A673 (cell line): ENCODE measurements around the gene EIF5AL1. TPM values are rescaled to one million over a fixed set of nuclear protein-coding genes. Genes with fewer than 3 reads are reported as not detected.

Experiments
- BruUV-seq: library from RNA; stranded (reverse); fragments of 400-500 nt; replicated peaks from 2 replicates; lab custom pipeline; 2021; lab: Mats Ljungman, UMichigan
- CTCF ChIA-PET: fragments of 300-600 bp; sonication (Branson Sonifier 250); formaldehyde crosslinking; loops from one replicate; lab custom pipeline; 2022; ENCODE audit warnings: antibody characterized with exemption; lab: Charles Lee
- POLR2A ChIA-PET: fragments of 300-600 bp; sonication (Branson Sonifier 250); formaldehyde crosslinking; loops from one replicate; lab custom pipeline; 2022; ENCODE audit warnings: antibody characterized with exemption; ENCODE audit not compliant: low non-redundant PET; lab: Charles Lee
- DNase-seq: peaks from one replicate; pipeline ENCODE4 v3.0.0-alpha.2; 2015; ENCODE audit warnings: low spot score
- H3K27ac ChIP-seq: fragments of 200-600 bp; sonication (generic); 2 replicates; pipeline ENCODE4 v1.5.1; 2016; ENCODE audit warnings: mixed run types, low read depth, mild to moderate bottlenecking, mixed read lengths, antibody characterized with exemption, low read length; ENCODE audit not compliant: poor library complexity, severe bottlenecking
- H3K27me3 ChIP-seq: fragments of 200-600 bp; sonication (generic); replicated peaks from 2 replicates; pipeline ENCODE4 v1.6.1; 2017; ENCODE audit warnings: mixed run types, low read depth, mild to moderate bottlenecking, mixed read lengths, antibody characterized with exemption, low read length; ENCODE audit not compliant: insufficient read depth, poor library complexity
- H3K36me3 ChIP-seq: fragments of 200-600 bp; sonication (generic); 2 replicates; pipeline ENCODE4 v1.6.1; 2016; ENCODE audit warnings: mixed run types, mild to moderate bottlenecking, mixed read lengths, antibody characterized with exemption, low read length; ENCODE audit not compliant: insufficient read depth, poor library complexity, severe bottlenecking
- H3K4me1 ChIP-seq: fragments of 200-600 bp; sonication (generic); 2 replicates; pipeline ENCODE4 v1.6.1; 2017; ENCODE audit warnings: mixed run types, mild to moderate bottlenecking, mixed read lengths, antibody characterized with exemption, low read length; ENCODE audit not compliant: insufficient read depth, poor library complexity, severe bottlenecking
- H3K4me3 ChIP-seq: fragments of 200-600 bp; sonication (generic); 2 replicates; pipeline ENCODE4 v1.5.1; 2016; ENCODE audit warnings: low read depth, mixed run types, mild to moderate bottlenecking, mixed read lengths, low read length; ENCODE audit not compliant: poor library complexity, severe bottlenecking
- H3K9me3 ChIP-seq: fragments of 200-600 bp; sonication (generic); 2 replicates; pipeline ENCODE4 v1.6.1; 2016; ENCODE audit warnings: mixed run types, low read depth, mild to moderate bottlenecking, mixed read lengths, antibody characterized with exemption, low read length; ENCODE audit not compliant: poor library complexity, severe bottlenecking
- CTCF ChIP-seq: fragments of 300-800, 200-600 bp; sonication (generic); conservative IDR thresholded peaks from 2 replicates; pipeline ENCODE4 v1.5.1; 2017; ENCODE audit warnings: low read depth, mild to moderate bottlenecking, antibody characterized with exemption, low read length, moderate library complexity, mixed read lengths
- EZH2 ChIP-seq: fragments of 200-600 bp; sonication (generic); IDR thresholded peaks from 2 replicates; pipeline ENCODE4 v1.6.1; 2017; ENCODE audit warnings: borderline replicate concordance, low read depth, mild to moderate bottlenecking, mixed read lengths, antibody characterized with exemption, low read length; ENCODE audit not compliant: poor library complexity, severe bottlenecking
- intact Hi-C: fragments of 100-400 bp; cut with micrococcal nuclease; formaldehyde crosslinking; loops from one replicate; pipeline ENCODE4 v1.10.0; 2022; ENCODE audit not compliant: unreplicated experiment
- total RNA-seq: library from RNA; stranded (reverse); gene quantifications from 2 replicates; pipeline ENCODE4 v1.2.3, GENCODE V29; 2021

EIF5AL1 gene
- total RNA-seq, 1 experiment from 2014 or later: 2.7 TPM

GRCh38 chr10:79484476-79484875 lies 27.9 kb upstream of the EIF5AL1 start:
- no TSS peak for BruUV-seq
- CTCF ChIA-PET: no interaction called here
- Histone ChIP-seq H3K4me1 (peaks cover 9% of the 10 kb centered on the region), H3K9me3 (no peaks in the 10 kb centered on the region), H3K27me3 (no peaks in the 10 kb centered on the region), H3K4me3 (no peak overlapping the region), H3K36me3 (no peaks in the 10 kb centered on the region), H3K27ac (no peak overlapping the region)
- intact Hi-C loops: no loop called here
- no peak for DNase-seq
- TF ChIP-seq CTCF (no peak), EZH2 (no peak)
- POLR2A ChIA-PET: no interaction called here

GRCh38 chr10:79487296-79488194 lies 24.8 kb upstream of the EIF5AL1 start:
- peak; percentile 62 for DNase-seq
- no peaks in the 10 kb centered on the region for H3K9me3 ChIP-seq
- no peak overlapping the region for H3K4me3 ChIP-seq
- H3K36me3 ChIP-seq: no peaks in the 10 kb centered on the region
- H3K4me1 ChIP-seq: peaks cover 4% of the 10 kb centered on the region
- BruUV-seq: no TSS peak
- peak; percentile 70 for TF ChIP-seq CTCF
- TF ChIP-seq EZH2: no peak
- no peak overlapping the region for H3K27ac ChIP-seq
- POLR2A ChIA-PET: no interaction called here
- no peaks in the 10 kb centered on the region for H3K27me3 ChIP-seq
- CTCF ChIA-PET: interaction anchor here (1.3 kb wide), 1 partner anchor 113 kb away, joined by 13 read pairs; no protein-coding TSS in a partner anchor
- intact Hi-C loops: loop anchor here (5.0 kb wide), 1 partner anchor 115 kb away; no protein-coding TSS in a partner anchor

- no peak for DNase-seq
- no peaks in the 10 kb centered on the region for H3K36me3 ChIP-seq
- intact Hi-C loops: loop anchor here (5.0 kb wide), 1 partner anchor 116 kb away; no protein-coding TSS in a partner anchor
- no peak overlapping the region for H3K4me3 ChIP-seq
- H3K4me1 ChIP-seq: no peaks in the 10 kb centered on the region
- no peaks in the 10 kb centered on the region for H3K27me3 ChIP-seq
- CTCF ChIA-PET: interaction anchor here (1.3 kb wide), 1 partner anchor 114 kb away, joined by 13 read pairs; no protein-coding TSS in a partner anchor
- no peaks in the 10 kb centered on the region for H3K9me3 ChIP-seq
- no peak for TF ChIP-seq EZH2
- no peak for TF ChIP-seq CTCF
- no peak overlapping the region for H3K27ac ChIP-seq
- POLR2A ChIA-PET: no interaction called here
- BruUV-seq: no TSS peak
These were observed 24.0 kb upstream of the EIF5AL1 start for GRCh38 chr10:79488336-79488735.
